Measurements from ENCODE around the gene CAB39L. TPM values are rescaled to one million over a fixed set of nuclear protein-coding genes. Genes with fewer than 3 reads are reported as not detected.

Gene CAB39L
- total RNA-seq, 1 donor from 2014 or later, result 18.3 TPM

GRCh38 chr13:49371943-49372613, 71.8 kb downstream of the CAB39L start:
- H3K36me3 ChIP-seq (ENCODE audit: control insufficient read depth, insufficient read depth, low read length), result no peaks in the 10 kb centered on the region
- no peak for TF ChIP-seq CTCF (IDR thresholded peaks at IDR 0.05; ENCODE audit: insufficient read depth, low read length, poor library complexity, severe bottlenecking)

GRCh38 chr13:49370371-49370770, 73.5 kb downstream of the CAB39L start:
- no peak for DNase-seq (ENCODE audit: low read depth)
- Histone ChIP-seq H3K36me3 (ENCODE audit: control insufficient read depth, insufficient read depth, low read length) (no peaks in the 10 kb centered on the region), H3K27me3 (ENCODE audit: control insufficient read depth, insufficient read depth, low read length) (no peaks in the 10 kb centered on the region), H3K4me3 (ENCODE audit: low read depth, low read length) (no peak overlapping the region)
- TF ChIP-seq CTCF (IDR thresholded peaks at IDR 0.05; ENCODE audit: insufficient read depth, low read length, poor library complexity, severe bottlenecking), result no peak

More at GRCh38 chr13:49371943-49372613, 71.8 kb downstream of the CAB39L start:
- Histone ChIP-seq H3K27me3 (ENCODE audit: control insufficient read depth, insufficient read depth, low read length) (no peaks in the 10 kb centered on the region), H3K4me3 (ENCODE audit: low read depth, low read length) (no peak overlapping the region)
- peak; percentile 48 for DNase-seq (ENCODE audit: low read depth)

- Histone ChIP-seq H3K36me3 (ENCODE audit: control insufficient read depth, insufficient read depth, low read length) (no peaks in the 10 kb centered on the region), H3K27me3 (ENCODE audit: control insufficient read depth, insufficient read depth, low read length) (no peaks in the 10 kb centered on the region), H3K4me3 (ENCODE audit: low read depth, low read length) (no peak overlapping the region)
- DNase-seq (ENCODE audit: low read depth), result no peak
- no peak for TF ChIP-seq CTCF (IDR thresholded peaks at IDR 0.05; ENCODE audit: insufficient read depth, low read length, poor library complexity, severe bottlenecking)
Measured at GRCh38 chr13:49369866-49370265, 74.0 kb downstream of the CAB39L start.

- no peak for TF ChIP-seq CTCF (IDR thresholded peaks at IDR 0.05; ENCODE audit: insufficient read depth, low read length, poor library complexity, severe bottlenecking)
- no peaks in the 10 kb centered on the region for H3K27me3 ChIP-seq (ENCODE audit: control insufficient read depth, insufficient read depth, low read length)
- no peak overlapping the region for H3K4me3 ChIP-seq (ENCODE audit: low read depth, low read length)
Measured at GRCh38 chr13:49368688-49369087, 75.2 kb downstream of the CAB39L start.

GRCh38 chr13:49367640-49368422, 76.0 kb downstream of the CAB39L start:
- Histone ChIP-seq H3K4me3 (ENCODE audit: low read depth, low read length) (no peak overlapping the region), H3K27me3 (ENCODE audit: control insufficient read depth, insufficient read depth, low read length) (no peaks in the 10 kb centered on the region), H3K36me3 (ENCODE audit: control insufficient read depth, insufficient read depth, low read length) (no peaks in the 10 kb centered on the region)
- DNase-seq (ENCODE audit: low read depth), result no peak
- TF ChIP-seq CTCF (IDR thresholded peaks at IDR 0.05; ENCODE audit: insufficient read depth, low read length, poor library complexity, severe bottlenecking), result no peak

More at GRCh38 chr13:49368688-49369087, 75.2 kb downstream of the CAB39L start:
- DNase-seq (ENCODE audit: low read depth), result no peak
- H3K36me3 ChIP-seq (ENCODE audit: control insufficient read depth, insufficient read depth, low read length), result no peaks in the 10 kb centered on the region
